Spleen (tissue), 7 donors: ENCODE measurements around the gene KLHL30.

Source experiments
- POLR2A ChIP-seq, 3 donors: fragments of 450-650 bp; IDR thresholded peaks; one replicate each; pipeline ENCODE4 v1.5.1; 2017; ENCODE audit warnings: antibody characterized with exemption in 3 of 3, mild to moderate bottlenecking in 1 of 3
- TF ChIP-seq, protein P1 (sequence below), 11 experiments: fragments of 200-600 bp in 7 of 11; fragments of 450-650 bp in 4 of 11; sonication (generic) in 4 of 11; IDR thresholded peaks in 8 of 11; conservative IDR thresholded peaks in 3 of 11; 1 replicate in 7 of 11; 2 replicates in 4 of 11; pipeline versions ENCODE4 v1.4.0 to v1.8.0; 2016 to 2021; ENCODE audit warnings: antibody characterized with exemption in 11 of 11, inconsistent platforms in 4 of 11, mild to moderate bottlenecking in 1 of 11
- donor health status: DM: no; HTN: no; CAD: no; lungs with moderate emphysema.
- donor health status: DM: no; HTN: no; CAD: no.
- donor health status: DM: no; HTN: no; CAD: no.

DNA sequence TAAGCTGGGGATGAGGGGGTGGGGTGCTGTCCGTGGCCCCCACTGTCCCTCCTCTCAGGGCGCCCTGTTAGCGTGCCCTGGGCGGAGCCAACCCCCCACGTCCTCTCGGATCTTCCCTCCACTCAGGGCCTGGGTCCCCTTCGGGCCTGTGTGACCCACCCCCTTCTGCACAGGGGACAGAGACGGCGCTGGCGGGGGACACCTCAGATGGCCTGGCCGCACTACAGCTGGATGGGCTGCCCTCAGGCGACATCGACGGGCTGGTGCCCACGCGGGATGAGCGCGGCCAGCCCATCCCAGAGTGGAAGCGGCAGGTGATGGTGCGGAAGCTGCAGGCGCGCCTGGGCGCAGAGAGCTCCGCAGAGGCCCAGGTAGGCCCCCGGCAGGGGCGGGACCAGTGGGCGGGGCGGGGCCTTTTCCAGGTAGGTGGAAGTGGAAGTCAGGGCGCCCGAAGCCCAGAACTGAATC, 9.9 kb upstream of the KLHL30 start:
- TF ChIP-seq, protein P1, sequence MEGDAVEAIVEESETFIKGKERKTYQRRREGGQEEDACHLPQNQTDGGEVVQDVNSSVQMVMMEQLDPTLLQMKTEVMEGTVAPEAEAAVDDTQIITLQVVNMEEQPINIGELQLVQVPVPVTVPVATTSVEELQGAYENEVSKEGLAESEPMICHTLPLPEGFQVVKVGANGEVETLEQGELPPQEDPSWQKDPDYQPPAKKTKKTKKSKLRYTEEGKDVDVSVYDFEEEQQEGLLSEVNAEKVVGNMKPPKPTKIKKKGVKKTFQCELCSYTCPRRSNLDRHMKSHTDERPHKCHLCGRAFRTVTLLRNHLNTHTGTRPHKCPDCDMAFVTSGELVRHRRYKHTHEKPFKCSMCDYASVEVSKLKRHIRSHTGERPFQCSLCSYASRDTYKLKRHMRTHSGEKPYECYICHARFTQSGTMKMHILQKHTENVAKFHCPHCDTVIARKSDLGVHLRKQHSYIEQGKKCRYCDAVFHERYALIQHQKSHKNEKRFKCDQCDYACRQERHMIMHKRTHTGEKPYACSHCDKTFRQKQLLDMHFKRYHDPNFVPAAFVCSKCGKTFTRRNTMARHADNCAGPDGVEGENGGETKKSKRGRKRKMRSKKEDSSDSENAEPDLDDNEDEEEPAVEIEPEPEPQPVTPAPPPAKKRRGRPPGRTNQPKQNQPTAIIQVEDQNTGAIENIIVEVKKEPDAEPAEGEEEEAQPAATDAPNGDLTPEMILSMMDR (IDR thresholded peaks at IDR 0.05 in 8 of 11, conservative IDR thresholded peaks at IDR 0.05 in 3 of 11), result no peak
- TF ChIP-seq POLR2A (IDR thresholded peaks at IDR 0.05), result no peak
